Measurements from ENCODE around the gene SYNE4. TPM values are rescaled to one million over a fixed set of nuclear protein-coding genes. Genes with fewer than 3 reads are reported as not detected.

Gene SYNE4
- total RNA-seq, 1 donor from 2014 or later = 2.6 TPM

Other genes starting within 250 kb of the SYNE4 start
- gene ARHGAP33, start 233.2 kb downstream of the SYNE4 start, total RNA-seq = 29.1 and 33.0 TPM in 2 replicates
- not detected in 2 replicates for gene PRODH2, start 196.0 kb downstream of the SYNE4 start, total RNA-seq
- 0.05 TPM in 1 of 2 replicates, not detected in the other for gene NPHS1, start 156.3 kb downstream of the SYNE4 start, total RNA-seq
- gene KIRREL2, start 151.9 kb downstream of the SYNE4 start, total RNA-seq = 0.18 and 0.39 TPM in 2 replicates
- gene APLP1, start 140.2 kb downstream of the SYNE4 start, total RNA-seq = 1.2 and 1.4 TPM in 2 replicates
- 109 and 117 TPM in 2 replicates for gene NFKBID, start 108.3 kb downstream of the SYNE4 start, total RNA-seq
- 53.9 and 57.2 TPM in 2 replicates for gene HCST, start 106.3 kb downstream of the SYNE4 start, total RNA-seq
- gene TYROBP, start 100.5 kb downstream of the SYNE4 start, total RNA-seq = 0.39 TPM in 1 of 2 replicates, not detected in the other
- gene LRFN3, start 72.4 kb downstream of the SYNE4 start, total RNA-seq = 10.7 and 10.8 TPM in 2 replicates
- gene SDHAF1, start 13.6 kb downstream of the SYNE4 start, total RNA-seq = 20.0 and 20.8 TPM in 2 replicates
- 49.9 and 54.3 TPM in 2 replicates for gene ALKBH6, start 5.4 kb upstream of the SYNE4 start, total RNA-seq
- 1.9 and 2.4 TPM in 2 replicates for gene CLIP3, start 24.1 kb upstream of the SYNE4 start, total RNA-seq
- gene THAP8, start 45.5 kb upstream of the SYNE4 start, total RNA-seq = 1.8 and 2.2 TPM in 2 replicates
- gene WDR62, start 46.1 kb upstream of the SYNE4 start, total RNA-seq = 22.3 and 22.5 TPM in 2 replicates
- gene OVOL3, start 102.3 kb upstream of the SYNE4 start, total RNA-seq = not detected in 2 replicates
- 68.9 and 75.3 TPM in 2 replicates for gene POLR2I, start 106.1 kb upstream of the SYNE4 start, total RNA-seq
- gene TBCB, start 106.7 kb upstream of the SYNE4 start, total RNA-seq = 143 and 147 TPM in 2 replicates
- gene CAPNS1, start 131.3 kb upstream of the SYNE4 start, total RNA-seq = 424 and 431 TPM in 2 replicates
- gene COX7A1, start 143.6 kb upstream of the SYNE4 start, total RNA-seq = not detected in 2 replicates
- 1.5 and 2.4 TPM in 2 replicates for gene ZNF565, start 205.9 kb upstream of the SYNE4 start, total RNA-seq
- gene ZNF146, start 206.3 kb upstream of the SYNE4 start, total RNA-seq = 82.3 and 86.4 TPM in 2 replicates